Cardiac muscle cell (in vitro differentiated cells and primary cell): Measurements from ENCODE around the gene GSTM3. TPM values are rescaled to one million over a fixed set of nuclear protein-coding genes. Genes with fewer than 3 reads are reported as not detected.

ENCODE experiments used
- DNase-seq, 2 donors: peaks; one replicate each; pipeline versions ENCODE4 v3.0.0 to v3.0.0-alpha.2; 2010 to 2017; ENCODE audit warnings: low read depth in 1 of 2, low spot score in 1 of 2
- H3K27ac ChIP-seq: fragments of 200-600 bp; sonication (generic); 2 replicates; pipeline ENCODE4 v1.5.1; 2016
- H3K27me3 ChIP-seq: fragments of 200-600 bp; sonication (generic); 2 replicates; pipeline ENCODE4 v1.6.0; 2016; ENCODE audit warnings: control low read depth
- H3K36me3 ChIP-seq: fragments of 200-600 bp; sonication (generic); 2 replicates; pipeline ENCODE4 v1.5.1; 2016; ENCODE audit warnings: control low read depth
- H3K4me1 ChIP-seq: fragments of 200-600 bp; sonication (generic); 2 replicates; pipeline ENCODE4 v1.8.1; 2017; ENCODE audit warnings: low read depth, mild to moderate bottlenecking, mixed run types
- H3K4me3 ChIP-seq: fragments of 200-600 bp; sonication (generic); 2 replicates; pipeline ENCODE4 v1.5.1; 2016; ENCODE audit warnings: mild to moderate bottlenecking
- H3K9me3 ChIP-seq: fragments of 200-600 bp; sonication (generic); 2 replicates; pipeline ENCODE4 v1.5.1; 2017; ENCODE audit warnings: low read depth, mild to moderate bottlenecking, control low read depth
- CTCF ChIP-seq: IDR thresholded peaks from 2 replicates; pipeline ENCODE4 v1.5.1; 2012; ENCODE audit warnings: low read depth, mild to moderate bottlenecking, low read length
- polyA plus RNA-seq: library from polyadenylated mRNA; unstranded; fragments of >200 nt; fragmentation: Nextera tagmentation; extraction: Ambion mirVana; gene quantifications from 2 replicates; pipeline ENCODE4 v1.2.1, GENCODE V29; 2016
- total RNA-seq: library from RNA; depleted of rRNA; stranded (reverse); fragments of >200 nt; gene quantifications from 2 replicates; pipeline ENCODE4 v1.2.3, GENCODE V29; 2016

Gene GSTM3
- total and polyA plus RNA-seq, 2 experiments from 2014 or later, result 65.8 to 139 TPM

DNA sequence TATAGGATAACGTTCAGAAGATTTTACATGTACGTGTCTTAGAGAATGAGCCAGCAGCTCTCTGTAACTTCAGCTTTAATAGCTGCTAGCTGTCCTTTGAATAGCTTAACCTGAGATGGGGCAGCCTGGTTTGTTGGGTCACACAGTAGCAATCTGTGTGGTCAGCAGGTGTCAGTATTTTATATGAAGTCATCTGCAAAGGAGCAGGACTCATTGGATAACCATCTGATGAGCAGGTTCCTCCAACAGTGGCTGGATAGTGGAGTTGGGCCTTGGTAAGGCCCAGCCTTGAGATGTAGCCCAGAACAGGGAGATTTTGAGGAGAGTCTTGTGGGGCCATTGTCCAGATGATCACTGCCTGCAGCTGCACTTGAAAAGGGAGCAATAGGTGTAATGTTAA is 22.3 kb downstream of the GSTM3 start:
- no peak for TF ChIP-seq CTCF
- no peak overlapping the region for H3K4me3 ChIP-seq
- no peaks in the 10 kb centered on the region for H3K36me3 ChIP-seq
- DNase-seq, result no peak
- H3K9me3 ChIP-seq, result no peaks in the 10 kb centered on the region
- no peak overlapping the region for H3K27ac ChIP-seq
- H3K4me1 ChIP-seq, result no peaks in the 10 kb centered on the region
- no peaks in the 10 kb centered on the region for H3K27me3 ChIP-seq

DNA sequence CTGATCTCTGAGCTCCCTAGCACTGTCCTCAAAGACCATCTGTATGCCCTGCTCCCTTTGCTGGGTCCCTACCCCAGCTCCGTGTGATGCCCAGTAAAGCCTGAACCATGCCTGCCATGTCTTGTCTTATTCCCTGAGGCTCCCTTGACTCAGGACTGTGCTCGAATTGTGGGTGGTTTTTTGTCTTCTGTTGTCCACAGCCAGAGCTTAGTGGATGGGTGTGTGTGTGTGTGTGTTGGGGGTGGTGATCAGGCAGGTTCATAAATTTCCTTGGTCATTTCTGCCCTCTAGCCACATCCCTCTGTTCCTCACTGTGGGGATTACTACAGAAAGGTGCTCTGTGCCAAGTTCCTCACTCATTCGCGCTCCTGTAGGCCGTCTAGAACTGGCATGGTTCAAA is 23.1 kb downstream of the GSTM3 start:
- DNase-seq, result no peak
- Histone ChIP-seq H3K9me3 (no peaks in the 10 kb centered on the region), H3K4me1 (no peaks in the 10 kb centered on the region), H3K27me3 (no peaks in the 10 kb centered on the region), H3K27ac (no peak overlapping the region), H3K36me3 (no peaks in the 10 kb centered on the region), H3K4me3 (no peak overlapping the region)
- no peak for TF ChIP-seq CTCF

DNA sequence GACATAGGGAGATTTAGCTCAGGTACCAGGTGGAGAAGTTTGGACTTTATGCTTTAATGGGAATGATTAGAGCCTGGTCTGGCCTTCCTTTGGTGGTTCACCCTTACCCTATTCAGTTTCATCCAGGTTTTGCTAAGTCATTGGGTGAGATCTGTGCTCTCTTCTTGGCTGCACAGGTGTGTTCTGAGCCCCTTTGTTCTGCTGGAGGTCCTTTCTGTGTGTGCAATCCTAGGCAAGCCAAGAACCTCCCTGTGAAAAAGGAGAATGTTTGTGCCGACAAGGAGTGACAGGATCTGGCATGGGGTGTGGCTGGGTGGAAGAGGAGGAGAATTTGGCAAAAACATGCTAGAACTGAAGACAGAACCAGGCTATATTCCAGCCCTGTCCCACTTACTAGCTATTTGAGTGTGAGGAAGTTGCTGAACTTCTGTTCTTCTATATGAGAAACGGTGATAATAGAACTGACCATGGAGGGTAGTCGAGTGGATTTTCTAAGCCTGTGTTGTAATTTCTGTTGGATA is 24.2 kb downstream of the GSTM3 start:
- Histone ChIP-seq H3K9me3 (no peaks in the 10 kb centered on the region), H3K4me3 (no peak overlapping the region), H3K36me3 (no peaks in the 10 kb centered on the region), H3K4me1 (no peaks in the 10 kb centered on the region), H3K27ac (no peak overlapping the region), H3K27me3 (no peaks in the 10 kb centered on the region)
- no peak for DNase-seq
- TF ChIP-seq CTCF, result no peak

GRCh38 chr1:109716121-109716520 is 24.7 kb downstream of the GSTM3 start:
- no peak overlapping the region for H3K27ac ChIP-seq
- no peak for TF ChIP-seq CTCF
- H3K9me3 ChIP-seq, result no peaks in the 10 kb centered on the region
- no peak for DNase-seq
- no peaks in the 10 kb centered on the region for H3K27me3 ChIP-seq
- H3K36me3 ChIP-seq, result no peaks in the 10 kb centered on the region
- H3K4me3 ChIP-seq, result no peak overlapping the region
- no peaks in the 10 kb centered on the region for H3K4me1 ChIP-seq

- no peak overlapping the region for H3K27ac ChIP-seq
Measured at GRCh38 chr1:109714661-109715372, 26.0 kb downstream of the GSTM3 start.

More at GRCh38 chr1:109714661-109715372, 26.0 kb downstream of the GSTM3 start:
- Histone ChIP-seq H3K4me3 (no peak overlapping the region), H3K4me1 (no peaks in the 10 kb centered on the region), H3K27me3 (no peaks in the 10 kb centered on the region), H3K9me3 (no peaks in the 10 kb centered on the region), H3K36me3 (no peaks in the 10 kb centered on the region)
- DNase-seq, result no peak
- TF ChIP-seq CTCF, result no peak
